Upper lobe of left lung (tissue), 6 donors: Measurements from ENCODE around the gene DUSP2. TPM values are rescaled to one million over a fixed set of nuclear protein-coding genes. Genes with fewer than 3 reads are reported as not detected.

Experiments used
- ATAC-seq, 2 donors: fragments of 200-7000 bp; cut with Tn5 transposase; one replicate each; pipeline ENCODE4 v1.9.1; 2022; ENCODE audit warnings: mild to moderate bottlenecking in 2 of 2, moderate library complexity in 2 of 2; ENCODE audit not compliant: low FRiP score in 2 of 2
- DNase-seq, 2 donors: peaks; one replicate each; pipeline ENCODE4 v3.0.0-alpha.2; 2019 to 2020
- H3K27ac ChIP-seq, 4 donors: fragments of 200-600 bp; sonication (generic); one replicate each; pipeline ENCODE4 v1.5.1; 2016 to 2019
- H3K27me3 ChIP-seq, 4 donors: fragments of 200-600 bp; sonication (generic); one replicate each; pipeline ENCODE4 v1.5.1; 2017 to 2019
- H3K36me3 ChIP-seq, 4 donors: fragments of 200-600 bp; sonication (generic); one replicate each; pipeline ENCODE4 v1.5.1; 2016 to 2019
- H3K4me1 ChIP-seq, 4 donors: fragments of 200-600 bp; sonication (generic); one replicate each; pipeline ENCODE4 v1.5.1; 2018 to 2019
- H3K4me3 ChIP-seq, 4 donors: fragments of 200-600 bp; sonication (generic); one replicate each; pipeline ENCODE4 v1.5.1; 2017 to 2019; ENCODE audit warnings: mild to moderate bottlenecking in 2 of 4, moderate library complexity in 1 of 4
- H3K9me3 ChIP-seq, 4 donors: fragments of 200-600 bp; sonication (generic); one replicate each; pipeline ENCODE4 v1.5.1; 2018 to 2019
- EP300 ChIP-seq, 4 donors: sonication (generic); formaldehyde crosslinking; IDR thresholded peaks; one replicate each; pipeline ENCODE4 v1.5.1; 2017; ENCODE audit warnings: antibody characterized with exemption in 4 of 4, control low read depth in 2 of 4
- POLR2A ChIP-seq, 4 donors: fragments of 450-650 bp; IDR thresholded peaks; one replicate each; pipeline ENCODE4 v1.5.1; 2016 to 2017; ENCODE audit warnings: antibody characterized with exemption in 4 of 4, mild to moderate bottlenecking in 2 of 4
- POLR2AphosphoS5 ChIP-seq, 2 donors: sonication (generic); formaldehyde crosslinking; IDR thresholded peaks; one replicate each; pipeline ENCODE4 v1.5.1; 2017; ENCODE audit warnings: antibody characterized with exemption in 2 of 2
- WGBS, 2 donors: methylation state at CpG; one replicate each; pipeline ENCODE4 v1.1.5; 2017 to 2018; 5-methylcytosine and 5-hydroxymethylcytosine counted together
- total RNA-seq, 6 donors: library from RNA; depleted of rRNA in 4 of 6; stranded (reverse); fragments of >200 nt in 4 of 6; gene quantifications; one replicate each; pipeline versions ENCODE4 v1.1.0 to v1.2.1, GENCODE V29; 2016 to 2021
- TF ChIP-seq, protein P1 (sequence below), 6 experiments: fragments of 450-650 bp in 4 of 6; fragments of 200-600 bp in 2 of 6; sonication (generic) in 2 of 6; IDR thresholded peaks; one replicate each; pipeline ENCODE4 v1.5.1; 2016 to 2019; ENCODE audit warnings: antibody characterized with exemption in 6 of 6
- donor health status: DM: no; HTN: no; CAD: no; lungs with moderate emphysema.
- donor health status: DM: no; HTN: yes; CAD: no; lungs with severe emphysema.

DUSP2 gene
- total RNA-seq, 6 donors from 2014 or later: 6.9 to 21.0 (median 12.5) TPM

DNA sequence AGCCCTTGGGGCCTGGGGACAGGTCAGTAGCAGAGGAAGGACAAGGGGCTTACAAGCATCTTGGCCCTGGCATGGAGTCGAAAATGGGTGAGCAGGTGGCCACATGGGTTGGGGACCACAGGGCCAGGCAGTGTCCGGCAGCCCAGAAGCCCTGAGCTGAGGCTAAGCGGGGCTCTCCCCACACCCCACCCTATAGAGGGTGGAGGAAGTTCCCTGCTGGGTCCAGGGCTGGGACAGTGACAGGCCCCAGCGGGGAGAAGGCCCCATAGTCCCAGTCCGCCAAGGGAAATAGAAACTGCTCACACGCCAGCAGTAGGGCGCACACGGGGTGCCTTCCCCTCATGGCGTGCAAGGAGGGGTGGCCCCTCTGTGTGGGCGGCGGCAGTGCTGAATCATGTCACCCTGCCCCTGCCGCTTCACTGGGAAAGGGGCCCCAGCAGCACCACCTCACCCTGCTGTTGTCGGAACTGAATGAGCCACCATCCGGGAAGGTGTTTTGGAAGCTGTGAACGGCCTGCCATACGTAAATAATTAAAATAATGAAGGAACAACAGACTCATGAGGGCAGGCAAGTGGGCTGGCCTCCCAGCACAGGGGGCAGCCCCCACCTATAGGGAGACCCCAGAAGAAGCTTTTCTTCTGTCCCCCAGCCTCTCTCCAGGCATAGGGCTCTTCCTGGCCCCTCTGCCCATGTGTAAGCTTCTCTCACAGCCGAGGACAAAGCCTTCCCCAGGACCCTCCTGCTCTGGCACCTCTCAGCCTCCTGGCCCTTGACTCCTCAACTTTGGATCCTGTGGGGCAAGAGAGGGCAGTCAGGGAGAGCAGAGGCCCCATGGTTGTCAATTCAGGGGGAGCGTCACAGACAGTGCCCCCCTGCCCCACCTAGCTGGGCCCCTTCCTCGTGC lies 12.7 kb upstream of the DUSP2 start:
- ATAC-seq (peak; percentile 35 to 44), DNase-seq (peak in 1 of 2 donors; percentile 50)
- no peaks in the 10 kb centered on the region for H3K36me3 ChIP-seq
- peak in 1 of 4 donors; percentile 6 for TF ChIP-seq POLR2A (IDR thresholded peaks at IDR 0.05)
- TF ChIP-seq POLR2AphosphoS5 (IDR thresholded peaks at IDR 0.05): no peak
- peak overlapping the region in 2 of 4 donors; percentile 13 to 36 for H3K27ac ChIP-seq
- H3K9me3 ChIP-seq: no peaks in the 10 kb centered on the region
- whole genome bisulfite sequencing, 2 donors: 62 to 64% methylated on average over 10 to 14 of the region's 19 CpGs
- H3K27me3 ChIP-seq: no peaks in the 10 kb centered on the region
- no peak overlapping the region for H3K4me3 ChIP-seq
- H3K4me1 ChIP-seq: peaks cover 0 to 7% (median 0%) of the 10 kb centered on the region in 4 donors

DNA sequence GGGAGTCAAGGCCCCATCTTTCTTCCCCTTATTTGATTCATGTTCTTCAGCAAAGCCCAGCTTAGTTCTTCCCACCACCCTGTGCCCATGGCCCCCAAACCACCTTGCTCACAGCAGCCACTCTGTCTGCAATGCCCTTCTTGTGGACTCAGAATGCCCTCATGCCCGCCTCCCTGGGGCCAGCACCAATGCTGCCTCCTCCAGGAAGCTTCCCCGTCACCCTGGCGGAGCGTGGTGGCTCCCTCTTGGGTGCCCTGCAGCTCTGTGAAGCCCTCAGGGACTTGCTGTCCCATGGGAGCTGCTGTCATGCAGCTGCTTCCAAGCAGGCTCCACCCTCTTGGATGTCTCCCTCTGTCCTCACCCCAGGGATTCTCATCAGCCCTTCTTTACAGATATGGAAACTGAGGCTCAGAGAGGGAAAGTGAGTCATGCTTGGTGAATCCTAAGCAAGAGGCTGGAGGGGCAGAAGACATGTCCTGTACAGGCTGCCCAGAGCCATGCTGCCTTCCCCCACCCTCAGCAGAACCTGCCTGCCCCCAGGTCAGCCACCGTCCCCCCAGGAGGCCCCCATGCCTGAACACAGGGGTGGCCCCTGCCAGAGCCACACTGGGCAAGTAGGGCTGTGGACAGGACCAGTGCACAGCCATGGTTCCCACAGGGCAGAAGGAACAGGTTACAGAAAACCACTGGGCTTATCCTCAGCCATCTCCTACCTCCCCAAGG lies 11.8 kb upstream of the DUSP2 start:
- Histone ChIP-seq H3K27ac (peak overlapping the region in 1 of 4 donors; percentile 13), H3K9me3 (no peaks in the 10 kb centered on the region), H3K4me1 (peaks cover 0 to 7% (median 0%) of the 10 kb centered on the region in 4 donors), H3K27me3 (no peaks in the 10 kb centered on the region), H3K36me3 (no peaks in the 10 kb centered on the region), H3K4me3 (no peak overlapping the region)
- WGBS, 2 donors: 91 to 96% methylated on average over 3 to 4 of the region's 5 CpGs
- ATAC-seq: peak in 1 of 2 donors; percentile 12
- no peak for DNase-seq
- TF ChIP-seq POLR2AphosphoS5 (IDR thresholded peaks at IDR 0.05) (no peak), POLR2A (IDR thresholded peaks at IDR 0.05) (no peak), EP300 (IDR thresholded peaks at IDR 0.05) (no peak)
- TF ChIP-seq, protein P1, sequence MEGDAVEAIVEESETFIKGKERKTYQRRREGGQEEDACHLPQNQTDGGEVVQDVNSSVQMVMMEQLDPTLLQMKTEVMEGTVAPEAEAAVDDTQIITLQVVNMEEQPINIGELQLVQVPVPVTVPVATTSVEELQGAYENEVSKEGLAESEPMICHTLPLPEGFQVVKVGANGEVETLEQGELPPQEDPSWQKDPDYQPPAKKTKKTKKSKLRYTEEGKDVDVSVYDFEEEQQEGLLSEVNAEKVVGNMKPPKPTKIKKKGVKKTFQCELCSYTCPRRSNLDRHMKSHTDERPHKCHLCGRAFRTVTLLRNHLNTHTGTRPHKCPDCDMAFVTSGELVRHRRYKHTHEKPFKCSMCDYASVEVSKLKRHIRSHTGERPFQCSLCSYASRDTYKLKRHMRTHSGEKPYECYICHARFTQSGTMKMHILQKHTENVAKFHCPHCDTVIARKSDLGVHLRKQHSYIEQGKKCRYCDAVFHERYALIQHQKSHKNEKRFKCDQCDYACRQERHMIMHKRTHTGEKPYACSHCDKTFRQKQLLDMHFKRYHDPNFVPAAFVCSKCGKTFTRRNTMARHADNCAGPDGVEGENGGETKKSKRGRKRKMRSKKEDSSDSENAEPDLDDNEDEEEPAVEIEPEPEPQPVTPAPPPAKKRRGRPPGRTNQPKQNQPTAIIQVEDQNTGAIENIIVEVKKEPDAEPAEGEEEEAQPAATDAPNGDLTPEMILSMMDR (IDR thresholded peaks at IDR 0.05): no peak

DNA sequence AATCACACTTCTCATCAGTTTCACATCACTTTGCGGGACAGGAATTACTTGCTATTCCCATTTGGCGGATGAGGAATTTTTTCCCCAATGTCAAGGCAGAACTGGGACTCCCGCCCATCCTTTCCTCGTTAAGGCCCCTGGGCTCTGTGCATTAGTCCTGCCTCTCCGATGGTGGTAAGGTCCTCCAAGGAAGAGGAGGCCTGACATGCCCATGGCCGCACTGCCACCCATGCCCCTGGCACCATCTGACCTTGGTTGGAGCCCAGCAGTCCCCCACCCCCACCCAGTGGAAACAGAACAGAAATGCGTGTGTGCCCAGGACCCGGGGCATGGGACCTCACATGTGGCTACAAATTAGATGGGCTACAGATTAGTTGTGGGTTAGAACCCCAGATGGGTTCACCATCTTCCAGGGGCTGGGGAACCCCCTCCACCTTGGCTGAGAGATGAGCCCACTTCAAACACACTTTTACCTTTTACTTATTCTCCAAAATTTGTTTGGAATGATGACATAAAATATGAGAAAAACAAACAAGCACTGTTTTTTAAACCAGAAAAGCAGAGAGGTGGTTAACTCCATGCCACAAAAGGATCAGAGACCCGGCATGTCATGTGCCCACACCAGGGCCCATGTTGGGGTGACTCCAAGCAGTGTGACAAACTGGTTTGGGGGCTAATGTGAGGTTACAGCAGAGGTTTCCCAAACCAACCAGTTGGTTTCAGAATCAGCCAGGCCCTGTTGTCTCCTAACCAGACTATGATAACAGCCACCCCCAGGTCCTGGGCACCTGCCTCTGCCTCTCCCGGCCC lies 11.0 kb upstream of the DUSP2 start:
- H3K27me3 ChIP-seq: no peaks in the 10 kb centered on the region
- H3K4me1 ChIP-seq: peaks cover 0 to 7% (median 0%) of the 10 kb centered on the region in 4 donors
- TF ChIP-seq POLR2A (IDR thresholded peaks at IDR 0.05): no peak
- TF ChIP-seq EP300 (IDR thresholded peaks at IDR 0.05): no peak
- TF ChIP-seq POLR2AphosphoS5 (IDR thresholded peaks at IDR 0.05): no peak
- TF ChIP-seq, protein P1 (IDR thresholded peaks at IDR 0.05): no peak
- no peak overlapping the region for H3K27ac ChIP-seq
- no peaks in the 10 kb centered on the region for H3K9me3 ChIP-seq
- no peak overlapping the region for H3K4me3 ChIP-seq
- no peak for ATAC-seq
- 81 to 92% methylated on average over 10 of the region's 10 CpGs for WGBS, 2 donors
- no peaks in the 10 kb centered on the region for H3K36me3 ChIP-seq
- peak in 1 of 2 donors; percentile 16 for DNase-seq

DNA sequence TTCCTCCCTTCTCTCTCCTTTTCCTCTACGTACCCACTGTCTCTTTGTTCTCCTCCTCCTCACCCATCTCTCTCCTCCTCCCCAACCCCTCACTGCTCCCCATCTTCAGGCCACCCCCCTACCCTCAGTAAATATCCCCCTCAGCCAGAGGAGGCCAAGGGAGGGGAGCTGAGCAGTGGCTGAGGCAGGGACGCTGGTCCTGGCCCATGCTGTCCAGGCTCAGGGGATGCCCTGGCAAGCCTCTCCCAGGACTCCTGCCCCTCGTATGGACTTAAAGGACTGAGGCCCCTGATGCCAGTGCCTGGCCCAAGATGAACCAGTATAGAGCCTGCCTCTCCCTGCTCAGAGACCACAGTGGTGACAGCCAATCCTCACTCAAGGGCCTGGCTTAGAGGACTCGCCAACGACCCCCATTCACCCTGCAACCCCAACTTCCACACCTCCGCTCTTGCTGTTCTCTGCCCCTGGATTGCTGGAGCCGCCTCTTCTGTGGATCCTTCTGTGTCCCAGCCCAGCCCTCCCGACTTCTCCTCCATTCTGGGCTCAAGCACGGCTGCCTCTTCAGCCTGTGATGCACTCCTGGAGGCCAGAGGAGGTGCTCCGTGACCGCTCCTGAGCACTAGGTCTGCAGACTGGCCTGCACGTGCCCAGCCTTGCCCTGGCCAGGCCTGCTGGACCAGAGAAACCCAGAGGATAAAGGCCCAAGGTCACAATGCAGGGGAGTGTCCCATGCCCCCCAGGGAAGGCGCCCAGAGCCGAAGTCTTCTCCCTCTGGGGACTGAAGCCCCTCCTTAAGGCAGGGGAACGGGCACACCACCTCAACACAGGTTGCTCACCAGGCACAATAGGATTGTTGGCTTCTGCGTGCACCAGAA lies 9.5 kb upstream of the DUSP2 start:
- peak in 1 of 2 donors; percentile 13 for DNase-seq
- 88 to 90% methylated on average over 13 to 16 of the region's 16 CpGs for WGBS, 2 donors

More for the DNA sequence above, 9.5 kb upstream of the DUSP2 start:
- Histone ChIP-seq H3K36me3 (no peaks in the 10 kb centered on the region), H3K27ac (no peak overlapping the region), H3K4me3 (no peak overlapping the region), H3K9me3 (no peaks in the 10 kb centered on the region), H3K27me3 (no peaks in the 10 kb centered on the region), H3K4me1 (peaks cover 0 to 7% (median 0%) of the 10 kb centered on the region in 4 donors)
- ATAC-seq: no peak
- no peak for TF ChIP-seq EP300 (IDR thresholded peaks at IDR 0.05)
- TF ChIP-seq, protein P1 (IDR thresholded peaks at IDR 0.05): no peak
- TF ChIP-seq POLR2AphosphoS5 (IDR thresholded peaks at IDR 0.05): no peak
- TF ChIP-seq POLR2A (IDR thresholded peaks at IDR 0.05): no peak
